Measurements from ENCODE around the gene MEAF6.
"Not testable (repeated sequence)": the region's sequence is repeated elsewhere in the genome, so short reads cannot be mapped to it uniquely, and the experiment has no call there.

MEAF6 gene

DNA sequence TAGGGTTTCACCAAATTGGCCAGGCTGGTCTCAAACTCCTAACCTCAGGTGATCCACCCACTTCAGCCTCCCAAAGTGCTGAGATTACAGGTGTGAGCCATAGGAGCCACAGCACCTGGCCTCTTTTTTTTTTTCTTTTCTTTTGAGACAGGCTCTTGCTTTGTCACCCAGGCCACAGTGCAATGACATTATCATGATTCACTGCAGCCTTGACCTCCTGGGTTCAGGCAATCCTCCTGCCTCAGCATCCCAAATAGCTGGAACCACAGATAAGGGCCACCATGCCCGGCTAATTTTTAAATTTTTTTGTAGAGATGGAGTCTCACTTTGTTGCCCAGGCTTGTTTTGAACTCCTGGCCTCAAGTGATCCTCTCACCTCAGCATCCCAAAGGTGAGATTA, 15.3 kb upstream of the MEAF6 start:
- DNase-seq, result not testable (repeated sequence)

DNA sequence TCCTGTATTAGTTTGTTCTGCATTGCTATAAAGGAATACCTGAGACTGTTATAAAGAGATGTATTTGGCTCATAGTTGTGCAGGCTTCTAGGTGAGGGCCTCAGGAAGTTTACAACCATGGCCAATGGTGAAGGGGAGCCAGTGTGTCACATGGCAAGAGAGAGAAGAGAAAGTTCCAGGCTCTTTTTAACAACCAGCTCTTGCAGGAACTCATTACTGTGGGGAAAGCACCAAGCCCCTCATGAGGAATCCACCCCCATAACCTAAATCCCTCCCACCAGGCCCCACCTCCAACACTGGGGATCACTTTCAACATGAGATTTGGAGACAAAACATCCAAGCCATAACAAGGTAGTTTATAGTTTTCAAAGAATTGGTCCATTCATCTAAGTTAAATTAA, 5.0 kb upstream of the MEAF6 start:
- DNase-seq, result no peak

DNA sequence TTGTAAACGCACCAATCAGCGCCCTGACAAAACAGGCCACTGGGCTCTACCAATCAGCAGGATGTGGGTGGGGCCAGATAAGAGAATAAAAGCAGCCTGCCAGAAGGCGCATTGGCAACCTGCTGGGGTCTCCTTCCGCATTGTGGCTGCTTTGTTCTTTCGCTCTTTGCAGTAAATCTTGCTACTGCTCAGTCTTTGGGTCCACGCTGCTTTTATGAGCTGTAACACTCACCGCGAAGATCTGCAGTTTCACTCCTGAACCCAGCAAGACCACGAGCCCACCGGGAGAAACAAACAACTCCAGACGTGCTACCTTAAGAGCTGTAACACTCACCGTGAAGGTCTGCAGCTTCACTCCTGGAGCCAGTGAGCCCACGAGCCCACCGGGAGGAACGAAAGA, 4.4 kb upstream of the MEAF6 start:
- DNase-seq, result peak; percentile 13

DNA sequence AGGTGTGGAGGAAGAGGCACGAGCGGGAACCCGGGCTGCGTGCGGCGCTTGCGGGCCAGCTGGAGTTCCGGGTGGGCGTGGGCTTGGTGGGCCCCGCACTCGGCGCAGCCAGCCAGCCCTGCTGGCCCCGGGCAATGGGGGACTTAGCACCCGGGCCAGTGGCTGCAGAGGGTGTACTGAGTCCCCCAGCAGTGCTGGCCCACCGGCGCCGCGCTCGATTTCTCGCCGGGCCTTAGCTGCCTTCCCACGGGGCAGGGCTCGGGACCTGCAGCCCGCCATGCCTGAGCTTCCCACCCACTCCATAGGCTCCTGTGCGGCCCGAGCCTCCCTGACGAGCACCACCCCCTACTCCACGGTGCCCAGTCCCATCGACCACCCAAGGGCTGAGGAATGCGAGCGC, 3.7 kb upstream of the MEAF6 start:
- not testable (repeated sequence) for DNase-seq

DNA sequence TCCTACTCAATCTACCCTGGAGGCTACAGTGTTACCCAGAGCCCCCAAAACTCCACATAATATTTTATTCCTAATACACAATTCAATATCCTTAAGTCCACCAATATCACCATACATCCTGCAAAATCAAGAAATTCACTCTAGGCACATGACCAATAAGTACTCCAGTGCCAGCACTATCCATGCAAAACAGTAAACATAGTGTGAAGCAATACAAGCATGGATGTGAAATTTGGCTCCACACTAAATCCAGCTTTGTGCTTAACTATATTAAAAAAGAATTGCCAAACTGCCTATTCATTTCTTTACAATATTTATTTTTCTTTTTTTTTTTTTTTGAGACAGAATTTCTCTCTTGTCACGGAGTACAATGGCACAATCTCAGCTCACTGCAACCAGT, 3.0 kb upstream of the MEAF6 start:
- no peak for DNase-seq

DNA sequence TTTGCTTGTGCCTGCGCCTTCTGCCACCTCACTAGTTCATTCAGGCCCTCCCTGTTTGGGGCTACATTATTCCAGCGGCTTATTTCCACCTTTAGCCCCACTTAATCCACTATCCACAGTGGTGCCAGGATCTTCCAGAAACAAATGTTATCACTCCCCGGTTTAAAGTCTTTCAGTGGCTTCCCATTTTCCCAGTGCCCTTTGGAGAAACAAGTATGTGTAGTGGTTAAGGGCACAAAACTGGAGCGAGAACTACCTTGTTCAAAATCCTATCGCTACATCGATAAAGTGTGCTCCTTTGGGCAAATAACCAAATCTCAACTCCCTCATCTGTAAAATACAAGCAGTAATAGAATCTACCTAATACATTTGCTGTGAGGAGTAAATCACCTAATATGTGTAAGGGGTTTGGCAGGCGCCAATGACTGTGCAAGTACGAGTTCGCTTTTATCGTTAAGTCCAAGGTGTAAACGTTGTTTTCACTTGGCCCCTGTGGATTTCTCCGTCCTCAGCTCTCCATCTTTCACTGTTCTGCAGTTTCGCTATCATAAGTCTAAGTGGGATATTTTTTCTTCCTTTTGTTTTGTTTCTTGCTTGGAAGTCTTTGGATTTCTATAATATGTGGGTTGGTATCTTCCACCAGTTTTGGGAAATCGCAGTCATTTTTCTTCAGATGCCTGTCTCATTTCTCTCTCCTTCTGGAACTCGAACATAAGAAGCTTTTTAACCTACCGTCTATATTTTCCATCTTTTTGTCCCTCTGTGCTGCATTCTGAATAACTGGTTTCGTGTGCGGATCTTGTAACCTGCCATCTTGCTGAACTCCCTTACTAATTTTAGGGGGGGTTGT, 844 bp upstream of the MEAF6 start:
- no peak for DNase-seq

DNA sequence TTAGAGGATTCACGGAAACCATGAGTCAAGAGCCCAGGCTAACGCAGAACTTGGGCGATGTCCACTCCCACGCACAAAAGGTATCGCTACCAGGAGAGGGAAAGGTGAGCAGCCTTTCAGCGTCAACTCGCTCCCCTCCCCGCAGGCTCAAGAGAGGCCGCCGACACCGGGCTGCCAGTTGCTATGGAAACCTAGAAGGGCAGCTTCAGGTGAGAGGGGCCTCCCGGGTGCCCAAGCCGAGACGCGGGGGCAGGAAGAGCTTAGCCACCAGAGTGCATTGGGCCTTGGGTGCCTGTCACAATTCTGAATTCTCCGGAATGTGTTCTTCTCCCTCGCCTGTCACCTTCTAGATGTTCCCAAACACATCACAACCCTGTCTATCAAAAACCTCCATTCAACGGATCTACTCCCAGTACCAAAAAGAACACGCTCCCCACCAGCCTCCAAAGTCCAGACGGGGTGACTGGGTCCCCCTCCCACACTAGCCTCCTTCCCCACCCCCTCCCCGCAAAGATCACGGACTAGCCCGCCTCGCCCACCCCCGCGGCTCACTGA, 694 bp downstream of the MEAF6 start:
- peak; percentile 63 for DNase-seq

DNA sequence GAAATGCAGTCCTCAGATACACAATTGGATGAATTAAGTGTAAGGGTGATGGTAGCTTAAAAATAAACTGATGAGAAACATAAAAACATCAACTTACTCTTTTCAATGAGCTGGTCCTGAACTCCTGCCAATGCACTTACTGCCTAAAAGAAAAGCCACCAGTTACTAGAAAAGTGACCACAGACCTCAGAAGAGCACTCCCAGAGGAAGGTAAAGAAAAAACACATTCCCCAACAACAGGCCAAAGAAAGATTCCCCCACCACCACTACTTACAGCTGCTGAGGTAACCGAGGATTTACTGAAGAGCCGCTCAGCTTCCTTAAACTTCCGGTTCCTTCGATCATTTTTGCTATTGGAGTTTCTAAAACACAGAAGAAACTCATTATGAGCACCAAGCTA, 5.4 kb downstream of the MEAF6 start:
- DNase-seq, result no peak

DNA sequence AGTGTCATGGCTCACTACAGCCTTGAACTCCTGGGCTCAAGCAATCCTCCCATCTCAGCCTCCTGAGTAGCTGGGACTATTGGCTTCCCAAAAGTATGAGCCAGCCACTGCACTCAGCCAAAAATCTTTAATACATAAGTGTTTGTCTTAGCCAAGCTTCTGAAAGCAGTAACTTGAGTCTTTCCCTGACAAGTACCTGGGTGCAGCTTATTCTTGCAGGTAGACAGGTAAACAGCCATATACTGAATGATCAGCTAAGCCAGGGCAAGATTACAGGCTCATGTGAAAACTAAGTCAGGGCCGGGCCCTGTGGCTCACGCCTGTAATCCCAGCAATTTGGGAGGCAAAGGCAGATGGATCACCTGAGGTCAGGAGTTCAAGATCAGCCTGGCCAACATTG, 7.8 kb downstream of the MEAF6 start:
- DNase-seq, result no peak

DNA sequence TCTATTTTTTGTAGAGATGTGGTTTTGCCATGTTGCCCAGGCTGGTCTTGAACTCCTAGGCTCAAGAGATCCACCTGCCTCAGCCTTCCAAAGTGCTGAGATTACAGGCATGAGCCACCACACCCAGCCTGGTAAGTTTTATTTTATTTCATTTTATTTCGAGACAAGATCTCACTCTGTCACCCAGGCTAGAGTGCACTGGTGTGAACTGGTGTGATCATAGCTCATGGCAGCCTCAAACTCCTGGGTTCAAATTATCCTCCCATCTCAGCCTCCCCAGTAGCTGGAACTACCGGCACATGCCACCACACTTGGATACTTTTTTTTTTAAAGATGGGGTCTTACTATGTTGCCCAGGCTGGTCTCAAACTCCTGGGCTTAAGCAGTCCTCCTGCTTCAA, 11.8 kb downstream of the MEAF6 start:
- not testable (repeated sequence) for DNase-seq

DNA sequence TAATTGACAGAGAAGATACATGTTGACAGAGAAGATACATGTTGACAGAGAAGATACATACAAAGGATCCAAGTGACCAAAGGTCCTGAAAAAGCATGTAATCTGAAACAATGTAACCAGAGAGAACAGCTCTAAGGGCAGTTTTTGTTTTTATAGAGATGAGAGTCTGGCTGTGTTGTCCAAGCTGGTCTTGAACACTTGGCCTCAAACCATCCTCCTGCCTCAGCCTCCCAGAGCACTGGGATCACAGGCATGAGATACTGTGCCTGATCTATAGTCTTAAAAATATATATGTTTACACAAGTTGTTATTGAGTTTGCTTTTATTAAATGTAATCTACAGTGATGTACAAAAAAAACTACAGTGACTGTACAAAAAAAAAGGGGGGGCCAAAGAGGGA, 12.5 kb downstream of the MEAF6 start:
- no peak for DNase-seq

DNA sequence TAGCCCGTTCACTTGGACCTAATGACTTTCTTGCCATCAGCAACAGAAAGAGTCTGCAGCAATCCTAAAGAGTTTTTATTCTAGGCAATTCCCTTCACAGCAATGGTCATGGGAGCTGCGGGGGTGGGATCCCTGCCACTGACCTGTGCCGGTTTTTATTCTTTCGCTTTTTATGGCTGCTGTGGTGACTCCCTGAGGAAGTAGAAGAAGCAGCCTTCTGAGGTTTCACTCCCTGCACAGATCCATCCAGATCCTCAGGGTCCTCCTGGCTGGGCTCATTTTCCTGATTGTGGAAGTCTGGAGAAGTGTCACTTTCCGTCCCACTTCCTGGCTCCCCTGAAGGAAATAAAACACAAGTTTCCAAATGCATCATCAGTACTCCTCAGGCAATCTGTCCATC, 12.9 kb downstream of the MEAF6 start:
- no peak for DNase-seq

DNA sequence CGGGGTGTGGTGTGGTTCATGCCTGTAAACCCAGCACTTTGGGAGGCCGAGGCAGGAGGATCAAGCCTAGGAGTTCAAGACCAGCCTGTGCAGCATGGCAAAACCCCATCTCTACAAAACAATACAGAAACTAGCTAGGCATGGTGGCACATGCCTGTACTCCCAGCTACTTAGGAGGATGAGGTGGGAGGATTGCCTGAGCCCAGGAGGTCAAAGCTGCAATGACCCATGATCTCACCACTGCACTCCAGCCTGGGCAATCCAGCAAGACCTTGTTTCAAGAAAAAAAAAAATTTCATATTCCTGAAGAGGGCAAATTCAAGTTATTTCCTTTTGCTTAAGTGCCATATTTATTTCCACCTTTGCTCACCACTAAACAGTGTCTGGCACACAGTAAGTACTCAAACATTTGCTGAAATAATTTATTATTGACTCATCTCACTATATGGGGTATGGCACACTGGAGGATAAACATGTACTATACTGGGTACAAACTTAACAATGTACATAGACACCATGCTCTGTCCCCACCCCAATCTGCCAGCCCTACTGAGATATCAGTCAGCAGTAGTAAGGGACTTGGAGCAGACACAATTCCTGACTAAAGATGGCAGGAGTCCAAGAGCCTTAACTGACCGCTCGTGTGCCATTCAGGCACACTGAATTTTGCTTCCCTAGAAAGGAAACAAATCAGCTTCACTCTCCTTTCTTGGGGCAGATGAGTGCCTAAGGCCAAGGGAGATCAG, 15.5 kb downstream of the MEAF6 start:
- no peak for DNase-seq

DNA sequence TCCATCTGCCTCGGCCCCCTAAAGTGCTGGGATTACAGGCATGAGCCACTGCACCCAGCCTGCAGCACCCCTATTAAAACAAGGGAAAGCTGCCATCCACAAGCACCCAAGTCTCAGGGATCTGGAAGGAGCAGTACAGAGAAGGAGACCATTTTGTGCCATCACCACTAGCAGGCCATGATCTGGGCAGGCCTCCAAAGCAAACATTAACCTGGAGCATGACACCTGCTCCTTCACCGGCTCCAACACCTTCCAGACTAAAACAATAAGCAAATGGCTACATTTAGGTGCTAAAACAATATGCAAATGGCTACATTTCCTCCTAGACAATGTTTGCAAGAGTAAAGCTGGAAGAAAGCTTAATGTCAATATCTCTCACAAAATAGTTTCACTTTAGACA, 16.7 kb downstream of the MEAF6 start:
- no peak for DNase-seq

DNA sequence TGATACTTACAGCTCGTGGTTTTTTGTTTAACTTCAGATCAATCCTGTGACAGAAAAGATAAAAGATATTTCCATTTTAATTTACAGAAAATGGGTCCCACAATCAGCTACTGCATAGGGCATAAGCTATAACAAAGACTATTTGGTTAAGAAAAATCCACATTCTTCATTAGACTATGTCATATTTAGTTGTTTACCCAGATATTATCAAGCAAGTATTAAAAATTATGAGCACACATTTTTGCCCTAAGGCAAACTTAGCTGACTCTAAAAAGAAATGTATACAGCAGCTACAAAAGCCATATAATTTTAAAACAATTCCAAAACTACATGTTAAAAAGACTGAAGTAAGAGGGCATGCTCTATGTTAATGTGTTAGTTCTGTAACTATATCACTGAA, 18.7 kb downstream of the MEAF6 start:
- DNase-seq, result no peak

DNA sequence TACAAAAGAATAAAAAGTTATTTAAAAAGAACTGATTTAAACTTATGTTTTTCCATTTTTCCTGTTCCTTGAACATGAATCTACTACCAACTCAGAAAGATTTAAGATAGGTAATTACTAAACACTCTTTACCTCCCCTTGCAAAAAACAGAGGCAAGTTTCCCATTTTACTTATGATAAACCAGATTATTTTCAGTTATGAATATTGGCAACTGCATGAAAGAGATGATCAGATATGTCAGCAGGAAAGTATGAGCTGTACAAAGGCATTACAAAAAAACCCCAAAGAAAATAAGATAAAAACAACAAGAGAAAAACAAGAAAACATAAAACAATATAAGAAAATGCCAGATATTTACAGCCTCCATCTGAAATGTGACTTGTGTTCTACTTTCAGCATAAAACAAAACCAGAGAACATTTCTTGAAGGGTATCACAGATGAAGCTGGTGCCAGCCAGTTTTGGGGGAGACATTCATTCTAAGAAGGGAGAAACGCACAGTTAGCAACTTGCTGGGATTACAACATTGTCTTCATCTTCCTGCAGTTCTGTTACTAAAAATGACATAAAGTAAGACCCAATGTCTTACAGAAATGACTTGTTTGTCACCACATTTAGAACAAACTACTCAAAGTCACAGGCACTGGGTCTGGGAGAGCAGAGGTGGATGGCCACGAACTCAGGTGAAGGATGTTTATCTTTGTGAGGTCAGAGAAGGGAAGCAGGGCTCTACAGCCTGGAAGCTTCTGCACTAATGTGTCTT, 21.0 kb downstream of the MEAF6 start:
- no peak for DNase-seq

DNA sequence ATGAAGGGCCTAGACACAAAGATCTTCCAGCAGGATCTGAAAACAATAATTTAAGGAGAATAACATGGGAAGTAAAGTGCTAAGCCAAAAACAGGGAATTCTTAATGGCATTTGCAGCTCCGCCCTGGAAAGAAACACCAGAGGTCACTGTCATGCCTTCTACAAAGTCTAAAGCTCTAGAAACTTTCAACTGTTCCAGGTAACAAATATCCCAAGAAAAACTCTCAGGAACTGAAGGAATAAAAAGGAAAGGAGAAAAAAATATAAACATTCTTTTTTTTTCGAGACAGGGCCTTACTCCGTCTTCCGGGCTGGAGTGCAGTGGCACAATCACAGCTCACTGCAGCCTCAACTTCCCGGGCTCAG, 27.0 kb downstream of the MEAF6 start:
- DNase-seq, result no peak

DNA sequence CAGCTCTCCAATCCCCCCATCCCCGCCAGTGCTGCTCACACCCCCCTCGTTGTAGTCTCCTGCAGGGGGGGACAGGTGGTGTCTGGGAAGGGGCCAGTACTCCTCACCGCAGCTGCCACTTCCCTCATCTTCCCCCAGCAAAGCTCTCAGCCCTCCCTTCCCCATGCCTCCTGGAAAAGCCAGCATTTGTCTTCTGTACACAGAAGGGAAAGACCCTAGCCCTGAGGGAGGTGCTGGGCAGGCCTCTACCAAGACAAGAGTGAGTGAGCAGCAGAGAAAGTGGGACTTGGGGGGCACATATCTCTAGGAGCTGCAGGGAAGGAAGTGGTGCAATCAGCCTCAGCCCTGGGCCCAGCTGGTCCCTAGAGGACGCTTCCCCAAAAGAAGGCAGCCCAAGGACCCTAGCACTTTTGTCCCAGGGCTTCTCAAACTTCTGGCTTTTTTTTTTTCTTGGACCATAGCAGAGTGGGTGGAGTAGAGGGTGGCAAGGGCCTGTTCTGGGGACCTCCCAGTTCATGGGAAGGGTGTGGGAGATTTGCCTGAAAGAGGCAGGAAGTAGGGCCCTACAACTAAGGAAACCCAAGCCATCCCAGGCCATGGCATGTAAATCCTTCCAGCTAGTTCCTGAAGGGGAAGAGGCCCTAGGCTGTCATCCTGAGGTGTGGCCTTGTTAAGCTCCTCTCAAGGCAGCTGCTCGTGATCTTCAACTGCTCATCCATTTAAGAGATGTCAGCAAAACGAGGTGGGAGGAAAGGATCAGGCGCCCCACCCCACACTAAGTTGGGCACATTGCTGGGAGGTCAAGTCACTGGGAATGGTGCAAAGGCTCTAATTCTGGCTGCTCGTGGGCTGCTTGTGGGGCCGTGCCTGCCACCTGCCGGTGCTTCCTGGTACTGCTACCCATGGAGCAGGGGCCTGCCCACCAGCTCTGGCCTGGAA, 27.6 kb downstream of the MEAF6 start:
- peak; percentile 83 for DNase-seq

DNA sequence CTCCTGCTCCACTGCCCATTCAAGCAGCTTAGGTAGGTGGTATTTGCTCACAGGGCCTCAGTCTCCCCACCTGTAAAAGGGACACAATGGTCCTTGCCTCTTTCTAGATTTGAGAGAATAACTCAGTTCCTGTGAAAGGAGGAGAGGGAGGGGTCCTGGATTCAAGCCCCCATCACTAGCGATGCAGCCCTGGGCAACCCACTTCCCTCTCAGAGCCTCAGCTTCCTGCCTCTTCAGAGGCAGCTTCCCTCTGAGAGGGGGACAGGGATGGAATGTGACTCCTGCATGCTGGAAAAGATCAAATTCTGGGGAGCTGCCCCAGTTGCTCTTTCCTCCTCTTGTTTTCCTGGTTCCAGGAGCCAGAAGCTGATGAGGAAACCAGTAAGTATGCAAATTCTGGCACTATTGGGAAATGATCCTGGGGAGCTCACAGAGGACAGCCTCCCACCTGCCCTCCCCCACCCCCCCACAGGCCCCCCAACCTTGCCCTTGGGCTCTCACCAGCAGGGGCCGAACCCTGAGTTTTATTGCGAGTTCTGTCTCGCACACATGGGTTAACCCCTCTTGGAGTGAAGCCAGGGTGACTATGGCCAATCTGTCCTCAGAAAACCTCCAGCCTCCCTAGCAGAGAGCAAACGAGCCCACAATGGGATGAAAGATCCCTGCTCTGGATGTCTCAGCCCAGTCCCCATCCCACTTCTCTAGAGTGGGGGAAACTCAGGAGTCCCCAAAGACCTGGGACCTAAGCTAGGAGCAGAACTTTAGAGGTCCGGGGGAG, 28.5 kb downstream of the MEAF6 start:
- no peak for DNase-seq

DNA sequence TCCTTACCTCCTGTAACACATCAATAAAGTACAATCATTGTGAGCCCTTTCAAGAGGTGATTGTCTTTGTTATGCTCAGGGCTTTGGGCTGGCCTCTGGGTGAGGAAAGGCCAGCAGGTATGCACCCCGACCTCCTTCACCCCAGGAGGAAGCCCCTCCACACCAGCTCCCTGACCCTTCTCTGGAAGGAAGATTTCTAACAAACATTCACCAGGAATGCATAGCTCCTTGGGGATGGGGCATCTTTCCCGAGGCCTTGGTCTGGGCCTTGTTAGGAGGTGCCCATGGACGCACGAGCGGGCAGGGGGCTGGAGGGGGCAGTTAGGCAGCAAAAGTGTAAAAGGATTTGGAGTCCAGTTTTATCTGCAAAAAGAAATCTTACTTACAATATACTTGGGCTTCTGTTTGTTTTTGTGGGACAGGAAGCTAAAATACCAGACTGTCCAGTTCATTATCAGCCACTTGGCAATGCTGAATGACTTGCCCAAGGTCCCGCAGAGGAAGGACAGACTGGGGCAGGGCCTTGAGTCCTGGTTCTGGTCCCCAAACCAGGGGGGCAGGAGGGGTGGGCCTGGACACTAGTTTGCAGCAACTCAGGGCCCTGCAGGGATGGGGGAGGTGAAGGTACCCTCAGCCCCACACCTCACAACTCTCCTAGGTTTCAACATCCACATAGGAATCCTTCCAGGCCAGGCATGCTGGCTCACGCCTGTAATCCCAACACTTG, 30.1 kb downstream of the MEAF6 start:
- no peak for DNase-seq

DNA sequence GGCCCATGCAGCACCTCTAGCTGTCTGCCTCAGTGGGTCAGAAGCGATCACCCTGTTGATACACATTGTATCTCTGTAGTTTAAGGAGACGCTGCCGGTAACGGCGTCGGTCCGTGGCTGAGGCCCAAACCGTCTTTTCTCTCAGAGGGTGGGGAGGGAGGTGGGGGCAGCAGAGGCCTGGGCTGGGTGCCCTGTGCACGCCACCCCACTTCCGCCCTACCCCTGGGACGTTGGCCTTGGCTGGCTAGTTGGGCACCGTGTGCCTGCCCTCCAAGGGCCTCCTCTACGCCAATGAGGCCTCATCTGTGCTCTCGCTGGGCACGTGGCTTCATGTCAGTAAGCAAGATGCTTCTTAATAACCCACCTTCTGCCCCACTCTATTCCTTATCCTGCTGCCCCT, 30.8 kb downstream of the MEAF6 start:
- DNase-seq, result no peak

All from stimulated activated CD4-positive, alpha-beta T cell treated with anti-CD3 and anti-CD28 coated beads, Interleukin-12 subunit alpha, Interleukin-12 subunit beta, amount 100 ng/mL, for 4 hours (primary cell).